ENCODE data around the gene CLEC18B.

DNA sequence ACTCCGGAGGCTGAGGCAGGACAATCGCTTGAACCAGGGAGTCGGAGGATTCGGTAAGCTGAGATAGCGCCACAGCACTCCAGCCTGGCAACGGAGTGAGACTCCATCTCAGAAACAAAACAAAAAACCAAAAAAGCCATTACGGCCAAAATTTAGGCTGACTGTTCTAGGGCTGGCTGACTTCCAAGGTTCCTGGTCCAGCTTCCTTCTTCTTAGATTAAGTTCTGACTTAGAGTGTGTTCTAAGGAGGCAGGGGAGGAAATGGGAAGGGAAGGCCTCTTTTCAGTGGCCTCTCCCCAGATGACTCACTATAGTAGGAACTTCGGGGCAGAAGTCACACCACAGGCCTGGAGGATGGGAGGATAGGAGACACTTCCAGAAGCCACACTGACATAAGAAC, 27.7 kb upstream of the CLEC18B start:
- TF ChIP-seq POLR2A (IDR thresholded peaks at IDR 0.05) = no peak
- TF ChIP-seq, protein P1, sequence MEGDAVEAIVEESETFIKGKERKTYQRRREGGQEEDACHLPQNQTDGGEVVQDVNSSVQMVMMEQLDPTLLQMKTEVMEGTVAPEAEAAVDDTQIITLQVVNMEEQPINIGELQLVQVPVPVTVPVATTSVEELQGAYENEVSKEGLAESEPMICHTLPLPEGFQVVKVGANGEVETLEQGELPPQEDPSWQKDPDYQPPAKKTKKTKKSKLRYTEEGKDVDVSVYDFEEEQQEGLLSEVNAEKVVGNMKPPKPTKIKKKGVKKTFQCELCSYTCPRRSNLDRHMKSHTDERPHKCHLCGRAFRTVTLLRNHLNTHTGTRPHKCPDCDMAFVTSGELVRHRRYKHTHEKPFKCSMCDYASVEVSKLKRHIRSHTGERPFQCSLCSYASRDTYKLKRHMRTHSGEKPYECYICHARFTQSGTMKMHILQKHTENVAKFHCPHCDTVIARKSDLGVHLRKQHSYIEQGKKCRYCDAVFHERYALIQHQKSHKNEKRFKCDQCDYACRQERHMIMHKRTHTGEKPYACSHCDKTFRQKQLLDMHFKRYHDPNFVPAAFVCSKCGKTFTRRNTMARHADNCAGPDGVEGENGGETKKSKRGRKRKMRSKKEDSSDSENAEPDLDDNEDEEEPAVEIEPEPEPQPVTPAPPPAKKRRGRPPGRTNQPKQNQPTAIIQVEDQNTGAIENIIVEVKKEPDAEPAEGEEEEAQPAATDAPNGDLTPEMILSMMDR (IDR thresholded peaks at IDR 0.05) = no peak
